Amniotic stem cell (primary cell): ENCODE results near the gene CSE1L.
"Not testable (repeated sequence)": the region's sequence is repeated elsewhere in the genome, so short reads cannot be mapped to it uniquely, and the experiment has no call there.

Source experiments
- DNase-seq: peaks from one replicate; lab custom pipeline; 2025; lab: John Stamatoyannopoulos, UW

Gene CSE1L

DNA sequence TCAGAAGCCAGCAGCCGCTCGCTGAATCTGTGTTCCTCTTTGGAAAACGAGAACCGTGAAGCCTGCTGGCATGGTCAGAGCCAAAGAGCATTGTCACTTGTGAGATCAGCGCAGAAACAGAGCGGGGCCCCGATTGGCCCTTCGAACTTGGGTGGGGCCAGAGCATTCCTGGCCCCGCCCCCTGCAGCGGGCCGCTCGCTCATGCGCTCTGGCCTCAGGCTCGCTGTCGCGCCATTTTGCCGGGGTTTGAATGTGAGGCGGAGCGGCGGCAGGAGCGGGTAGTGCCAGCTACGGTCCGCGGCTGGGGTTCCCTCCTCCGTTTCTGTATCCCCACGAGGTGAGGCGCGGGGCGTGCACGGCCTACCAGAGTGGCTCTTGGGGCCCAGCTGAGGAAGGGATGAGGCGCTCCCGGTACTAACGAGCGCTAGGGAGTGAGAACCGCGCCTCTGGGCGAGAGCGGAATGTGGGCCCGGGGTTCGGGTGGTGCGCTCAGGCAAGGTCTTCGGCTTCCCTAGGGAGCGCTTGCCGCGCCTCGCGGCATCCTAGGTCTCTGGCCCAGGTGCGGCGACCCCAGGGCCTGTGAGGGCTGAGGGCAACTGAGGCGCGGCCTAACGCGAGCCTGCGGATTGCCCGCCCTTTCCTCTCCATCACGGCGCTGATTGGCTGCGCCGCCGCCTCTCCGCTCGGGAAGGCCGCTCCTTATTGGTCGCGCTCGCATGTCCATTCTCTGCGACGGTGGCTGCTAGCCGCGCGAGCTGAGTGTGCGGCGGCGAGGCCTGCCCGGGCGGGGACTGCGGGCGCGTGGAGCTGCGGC, at the start of gene CSE1L:
Gene CSE1L (plus strand): TSS at position 226 of the 814 bp plus-strand sequence. CDS start 12,152 bp downstream, outside the sequence.
- peak; percentile 95 for DNase-seq

DNA sequence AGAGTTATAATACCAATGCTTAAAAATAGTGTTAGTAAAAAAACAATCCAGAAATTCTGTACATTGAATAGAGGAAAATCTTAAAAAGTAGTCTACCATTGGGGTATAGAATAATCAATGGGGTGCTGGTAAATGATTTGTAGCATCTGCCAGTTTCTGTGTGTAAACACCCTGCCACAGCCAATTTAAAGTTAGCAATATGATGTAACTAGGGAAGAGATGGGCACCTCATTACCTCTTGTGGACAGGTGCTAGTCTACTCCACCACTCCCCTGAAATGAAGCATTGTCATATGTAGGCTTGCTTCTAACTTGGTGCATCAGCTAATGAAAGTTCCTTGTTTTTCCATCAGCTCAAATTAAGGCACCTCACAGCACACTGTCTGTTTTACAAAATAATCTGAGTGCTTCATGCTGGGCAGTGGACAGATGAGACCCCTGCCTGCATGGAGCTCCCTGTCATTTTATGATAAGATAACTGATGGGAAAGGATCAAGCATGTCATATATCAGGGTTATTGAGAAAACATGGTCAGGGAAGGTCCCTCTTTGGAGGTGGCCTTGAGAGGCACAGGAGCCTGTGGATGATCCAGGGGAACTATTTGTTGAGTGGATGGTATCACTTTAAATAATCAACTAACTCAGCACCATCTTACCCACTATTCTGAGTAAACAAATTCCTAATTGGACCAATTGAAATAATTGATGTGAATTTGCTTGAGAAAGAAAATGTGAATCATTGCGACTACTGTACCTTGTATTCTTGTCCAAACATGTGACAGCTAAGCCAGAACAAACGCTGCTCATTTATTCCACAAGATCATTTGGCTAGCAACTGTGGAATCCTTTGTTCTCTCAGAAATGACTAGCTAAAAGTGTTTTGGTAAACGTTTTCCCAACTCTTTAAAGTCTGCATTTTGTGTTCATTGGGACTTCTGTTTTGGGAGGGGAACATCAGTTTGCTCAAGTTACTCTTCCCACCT, 45.9 kb upstream of the CSE1L start:
- DNase-seq: no peak

- no peak for DNase-seq
These were observed 44.4 kb upstream of the CSE1L start for GRCh38 chr20:49001741-49002140.

DNA sequence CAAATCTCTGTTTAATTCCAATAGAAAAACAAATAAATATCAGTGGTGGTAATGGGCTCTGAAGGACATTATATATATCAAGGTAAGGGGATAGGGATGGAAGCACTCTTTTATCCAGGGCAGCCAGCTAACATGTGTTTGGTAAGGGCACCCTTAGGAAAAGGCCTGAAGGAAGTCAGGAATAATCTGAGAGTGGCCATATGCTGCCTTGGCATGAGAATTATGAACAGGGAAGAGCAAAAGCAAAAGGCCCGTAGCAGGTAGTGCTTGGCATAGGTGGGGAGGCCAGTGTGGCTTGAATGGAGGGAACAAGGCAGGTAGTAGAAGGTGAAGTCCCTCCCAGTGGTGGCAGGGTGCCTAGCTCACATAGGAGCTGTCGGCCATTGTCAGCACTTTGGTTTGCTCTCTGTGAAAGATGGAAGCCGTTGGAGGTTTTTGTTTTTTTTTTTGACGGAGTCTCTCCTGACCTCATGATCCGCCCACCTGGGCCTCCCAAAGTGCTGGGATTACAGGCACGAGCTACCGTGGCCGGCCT, 39.6 kb upstream of the CSE1L start:
- DNase-seq: no peak

- no peak for DNase-seq
These were observed 36.0 kb upstream of the CSE1L start for GRCh38 chr20:49009899-49010631.

GRCh38 chr20:49024220-49024619, 21.9 kb upstream of the CSE1L start:
- DNase-seq: no peak

- not testable (repeated sequence) for DNase-seq
These were observed 17.9 kb upstream of the CSE1L start for GRCh38 chr20:49028177-49028576.

DNA sequence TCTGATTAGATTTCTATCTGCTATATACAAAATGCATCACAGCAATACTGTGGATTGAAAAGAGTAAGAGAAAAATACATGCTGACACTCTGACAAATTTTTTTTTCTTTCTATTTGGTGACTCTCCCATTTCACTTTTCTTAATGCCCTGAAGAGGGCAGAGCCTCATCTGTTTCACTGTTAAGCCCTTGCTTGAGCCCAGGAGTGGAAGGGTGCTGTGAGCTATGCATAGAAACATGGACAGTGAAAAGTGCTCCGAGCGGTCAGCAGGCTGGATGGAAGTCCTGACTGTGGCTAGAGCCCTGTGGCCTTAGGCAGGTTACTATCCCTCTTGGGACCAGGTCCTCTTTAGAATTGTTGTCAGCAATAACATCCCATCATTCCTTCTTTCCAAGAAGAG, 17.4 kb upstream of the CSE1L start:
- no peak for DNase-seq

GRCh38 chr20:49029203-49029602, 16.9 kb upstream of the CSE1L start:
- DNase-seq: peak; percentile 30

DNA sequence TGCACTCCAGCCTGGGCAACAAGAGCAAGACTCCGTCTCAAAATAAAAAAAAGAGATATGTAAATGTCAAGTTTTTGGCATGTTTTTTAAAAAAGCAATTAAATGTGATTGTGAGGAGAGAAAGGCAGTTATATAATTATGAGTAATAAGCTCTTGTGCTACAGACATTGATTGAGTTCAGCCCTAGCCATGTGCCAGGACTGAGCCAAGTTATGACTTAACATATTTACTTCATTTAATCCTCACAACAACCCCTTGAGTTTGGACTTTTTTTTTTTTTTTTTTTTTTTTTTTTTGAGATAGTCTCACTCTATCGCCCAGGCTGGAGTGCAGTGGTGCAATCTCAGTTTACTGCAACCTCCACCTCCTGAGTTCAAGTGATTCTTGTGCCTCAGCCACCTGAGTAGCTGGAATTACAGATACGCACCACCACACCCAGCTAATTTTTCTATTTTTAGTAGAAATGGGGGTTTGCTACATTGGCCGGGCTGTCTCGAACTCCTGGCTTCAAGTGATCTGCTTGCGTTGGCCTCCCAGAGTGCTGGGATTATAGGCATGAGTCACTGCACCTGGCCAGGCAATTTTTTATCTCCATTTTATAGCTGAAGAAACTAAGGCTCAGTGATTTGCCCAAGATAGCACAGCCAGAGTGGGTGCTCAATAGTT, 15.0 kb upstream of the CSE1L start:
- DNase-seq: no peak

DNA sequence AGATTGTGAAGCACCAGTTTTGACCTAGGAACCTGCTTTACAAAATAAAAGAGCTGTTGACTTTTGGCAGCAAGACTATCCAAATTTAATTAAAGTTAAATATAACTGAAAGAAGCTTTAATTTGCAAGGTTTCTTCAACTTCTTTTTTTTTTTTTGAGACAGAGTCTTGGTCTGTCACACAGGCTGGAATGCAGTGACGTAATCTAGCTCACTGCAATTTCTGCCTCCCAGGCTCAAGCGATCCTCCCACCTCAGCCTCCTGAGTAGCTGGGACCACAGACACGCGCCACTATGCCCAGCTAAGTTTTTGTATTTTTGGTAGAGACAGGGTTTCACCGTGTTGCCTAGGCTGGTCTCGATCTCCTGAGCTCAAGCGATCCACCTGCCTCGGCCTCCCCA, 13.7 kb upstream of the CSE1L start:
- DNase-seq: no peak

- DNase-seq: no peak
These were observed 11.9 kb upstream of the CSE1L start for GRCh38 chr20:49034070-49034732.

DNA sequence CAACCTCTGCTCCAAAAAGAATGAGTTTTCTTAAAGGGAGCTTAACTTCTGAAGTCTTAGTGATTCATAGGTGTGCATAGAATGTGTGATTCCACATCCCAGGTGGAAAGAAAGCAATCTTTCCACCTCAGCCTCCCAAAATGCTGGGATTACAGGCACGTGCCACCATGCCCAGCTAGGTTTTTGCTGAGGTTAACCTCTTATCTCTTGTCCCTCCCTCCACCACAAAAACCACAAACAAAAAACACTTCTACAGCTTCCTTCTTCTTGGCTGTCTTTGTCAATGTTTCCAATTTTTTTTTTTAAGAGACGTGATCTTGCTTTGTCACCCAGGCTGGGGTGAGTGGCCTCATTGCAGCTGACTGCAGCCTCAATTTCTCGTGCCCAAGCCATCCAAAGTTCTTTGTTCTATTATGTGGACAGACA, 8.1 kb upstream of the CSE1L start:
- no peak for DNase-seq

GRCh38 chr20:49039854-49040253, 6.3 kb upstream of the CSE1L start:
- DNase-seq: no peak

DNA sequence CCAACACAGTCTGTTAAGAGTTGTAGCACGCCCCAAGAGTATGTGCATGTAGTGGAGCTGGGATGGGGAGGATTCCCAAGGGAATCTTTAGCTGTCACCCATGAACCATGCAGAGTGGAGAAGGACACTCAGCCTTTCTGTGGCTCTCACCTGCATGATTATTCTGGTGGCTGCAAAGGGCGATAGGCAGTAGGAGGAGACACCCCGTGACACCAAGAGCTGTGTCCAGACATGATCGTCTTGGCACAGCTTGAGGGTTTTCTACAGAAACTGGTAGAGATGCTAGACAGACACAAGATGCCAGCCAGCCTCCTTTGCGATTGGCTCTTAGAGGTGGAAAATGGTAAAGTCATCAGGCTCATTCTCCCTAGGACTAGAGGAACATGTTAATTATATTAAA, 3.1 kb upstream of the CSE1L start:
- DNase-seq: no peak

GRCh38 chr20:49045440-49046086, 549 bp upstream of the CSE1L start:
- DNase-seq: no peak

DNA sequence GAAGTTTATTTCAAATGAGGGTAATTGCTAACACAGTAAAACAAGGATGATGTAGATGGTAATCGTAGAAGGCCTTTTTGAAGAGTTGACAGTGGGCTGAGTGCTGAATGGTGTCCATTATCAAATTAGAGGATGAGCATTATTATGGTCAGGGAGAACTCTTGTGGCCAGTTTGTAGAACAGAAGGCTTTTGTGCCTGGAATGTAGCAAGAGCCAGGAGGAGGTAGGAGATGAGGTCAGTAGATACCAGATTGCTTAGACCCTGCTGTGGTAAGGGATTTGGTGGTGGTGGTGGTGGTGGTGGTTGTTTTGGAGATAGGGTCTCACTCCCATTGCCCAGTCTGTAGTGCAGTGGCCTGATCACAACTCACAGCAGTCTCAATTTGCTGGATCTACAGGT, 6.2 kb downstream of the CSE1L start:
- DNase-seq: no peak

GRCh38 chr20:49054056-49054643, 8.0 kb downstream of the CSE1L start:
- DNase-seq: no peak

- DNase-seq: no peak
These were observed 17.2 kb downstream of the CSE1L start for GRCh38 chr20:49063279-49063678.

GRCh38 chr20:49074521-49074920, 28.4 kb downstream of the CSE1L start:
- DNase-seq: no peak
